Measurements from ENCODE around the gene SSBP2.

SSBP2 gene

GRCh38 chr5:81753429-81753828 is 2.5 kb upstream of the SSBP2 start:
- no peak overlapping the region for H3K4me3 ChIP-seq (ENCODE audit: low read depth, low read length)
- no peak for TF ChIP-seq CTCF (IDR thresholded peaks at IDR 0.05; ENCODE audit: low read depth, low read length)

DNA sequence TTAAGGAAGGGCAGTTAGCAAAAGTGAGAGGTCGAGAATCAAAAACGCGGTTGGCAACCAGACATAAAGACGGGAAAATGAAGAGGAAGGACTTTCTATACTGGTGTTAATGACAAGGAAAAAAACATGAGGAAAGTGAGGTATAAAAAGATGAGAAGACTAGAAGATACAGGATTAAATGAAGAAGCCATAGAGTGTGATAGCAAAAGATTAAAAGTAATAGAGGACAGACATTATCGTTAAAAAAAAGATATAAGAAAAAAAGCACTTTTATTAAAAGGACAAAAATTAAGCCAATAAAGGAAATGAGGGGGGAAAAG is 1.7 kb upstream of the SSBP2 start:
- no peak overlapping the region for H3K4me3 ChIP-seq (ENCODE audit: low read depth, low read length)
- no peak for TF ChIP-seq CTCF (IDR thresholded peaks at IDR 0.05; ENCODE audit: low read depth, low read length)

DNA sequence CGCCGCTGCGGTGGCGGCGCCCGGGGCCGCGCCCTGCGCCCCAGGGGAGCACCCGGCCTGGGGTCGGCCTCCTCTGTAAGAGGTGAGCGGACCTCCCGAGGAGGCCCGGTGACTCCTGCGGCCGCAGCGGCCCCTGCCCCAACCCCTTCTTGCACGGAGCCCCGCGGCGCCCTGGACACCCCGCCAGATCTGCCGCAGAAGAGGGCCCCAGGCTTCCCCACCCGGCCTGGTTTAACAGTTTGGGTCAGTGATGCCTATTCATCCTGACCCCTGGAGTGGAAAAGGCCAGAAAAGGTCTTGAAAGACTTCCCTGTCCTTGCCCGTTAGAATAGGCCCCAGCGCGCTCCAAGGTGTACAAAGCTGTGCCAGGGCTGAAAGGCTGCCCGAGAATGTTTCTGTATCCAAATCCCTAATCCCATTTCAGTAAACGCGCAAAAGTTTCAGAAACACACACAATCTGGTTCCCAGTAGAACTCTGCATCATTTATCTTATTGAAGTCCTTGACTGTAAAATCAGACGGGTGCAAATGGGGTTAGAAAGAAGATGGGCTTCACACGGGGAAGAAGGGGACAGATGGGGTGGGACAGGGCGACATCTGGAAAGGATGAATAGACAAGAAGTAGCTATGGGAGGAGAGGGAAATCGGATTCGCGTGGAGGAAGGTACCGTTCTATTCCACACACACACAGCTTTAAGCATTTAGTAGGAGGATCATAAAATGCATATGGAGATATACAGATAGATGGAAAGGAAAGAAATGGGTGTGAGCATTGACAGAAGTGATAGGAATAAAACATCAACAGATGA is 1.1 kb upstream of the SSBP2 start:
- no peak for TF ChIP-seq CTCF (IDR thresholded peaks at IDR 0.05; ENCODE audit: low read depth, low read length)
- peak overlapping the region; percentile 57 for H3K4me3 ChIP-seq (ENCODE audit: low read depth, low read length)

GRCh38 chr5:81750308-81751008 is 439 bp downstream of the SSBP2 start:
- TF ChIP-seq CTCF (IDR thresholded peaks at IDR 0.05; ENCODE audit: low read depth, low read length), result no peak
- peak overlapping the region; percentile 74 for H3K4me3 ChIP-seq (ENCODE audit: low read depth, low read length)

DNA sequence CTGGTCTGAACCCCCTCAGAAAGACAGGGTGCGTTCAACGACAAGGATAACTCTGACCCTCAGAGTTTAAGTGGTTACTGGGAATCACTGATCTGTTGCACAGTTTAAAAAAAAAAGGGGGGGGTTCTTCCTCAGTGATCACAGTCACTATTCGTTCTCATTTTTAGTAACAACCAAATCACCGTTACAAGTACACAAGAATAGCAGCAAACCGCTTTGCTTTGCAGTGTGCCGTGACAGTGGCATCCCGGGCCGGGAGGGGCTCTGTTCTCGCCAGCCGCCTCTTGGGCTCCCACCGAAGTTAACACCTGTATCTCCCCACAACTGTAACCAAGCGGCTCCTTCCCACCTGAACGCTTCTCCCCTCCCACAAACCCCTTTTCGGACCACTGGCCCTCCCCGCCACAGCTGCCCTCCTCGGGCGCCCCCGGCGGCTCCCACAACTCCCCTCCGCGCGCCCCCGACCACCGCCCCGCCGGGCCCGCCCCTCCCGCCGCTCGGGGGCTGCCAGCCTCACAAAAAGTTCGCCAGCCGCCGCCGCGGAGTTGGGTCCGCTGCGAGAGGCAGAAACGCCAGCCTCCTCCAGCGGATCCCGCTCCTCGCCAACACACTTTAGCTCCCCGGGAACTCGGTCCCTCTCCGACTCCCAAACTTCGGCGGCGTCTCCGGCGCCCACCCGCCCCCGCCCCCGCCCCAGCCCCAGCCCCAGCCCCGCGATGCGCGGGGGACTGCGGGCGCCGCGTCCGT is 1.2 kb downstream of the SSBP2 start:
- H3K4me3 ChIP-seq (ENCODE audit: low read depth, low read length), result peak overlapping the region; percentile 74

DNA sequence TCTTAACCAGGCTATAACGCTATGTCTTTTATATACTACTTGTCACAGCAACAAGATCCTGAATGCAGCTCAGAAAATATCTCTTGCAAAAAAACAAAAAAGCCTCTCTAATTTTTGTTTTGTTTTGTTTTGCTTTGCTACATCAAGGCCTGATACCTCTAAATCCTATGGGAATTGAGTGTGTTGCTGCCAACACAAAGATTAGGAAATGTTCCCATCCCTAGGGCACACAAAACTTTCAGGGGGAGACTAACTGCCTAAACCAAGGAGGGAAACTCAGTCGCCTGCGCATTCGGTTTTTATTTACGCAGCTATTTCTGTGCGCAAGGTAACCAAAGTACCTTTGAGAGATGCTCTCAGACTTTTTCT is 1.7 kb downstream of the SSBP2 start:
- TF ChIP-seq CTCF (IDR thresholded peaks at IDR 0.05; ENCODE audit: low read depth, low read length), result no peak
- peak overlapping the region; percentile 74 for H3K4me3 ChIP-seq (ENCODE audit: low read depth, low read length)

More for the DNA sequence above, 1.2 kb downstream of the SSBP2 start:
- TF ChIP-seq CTCF (IDR thresholded peaks at IDR 0.05; ENCODE audit: low read depth, low read length), result no peak

DNA sequence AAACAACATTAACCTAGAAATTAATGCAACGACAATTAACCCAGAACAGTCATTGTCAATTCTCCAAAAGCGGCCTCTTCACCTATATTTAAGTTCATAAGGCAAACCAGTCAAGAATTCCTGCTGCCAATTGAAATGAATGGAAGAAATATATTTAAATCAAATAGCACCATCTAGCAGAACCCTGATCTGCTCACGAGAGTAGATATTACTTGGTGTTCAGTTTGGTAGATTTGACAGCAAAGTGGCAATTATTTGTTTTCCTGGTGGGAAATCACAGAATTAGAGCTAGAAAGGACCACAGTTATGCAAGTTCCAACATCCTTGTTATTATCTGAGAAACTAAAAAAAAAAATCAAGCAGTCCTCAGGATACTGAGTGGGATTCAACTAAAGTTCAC is 2.3 kb downstream of the SSBP2 start:
- no peak for TF ChIP-seq CTCF (IDR thresholded peaks at IDR 0.05; ENCODE audit: low read depth, low read length)
- no peak overlapping the region for H3K4me3 ChIP-seq (ENCODE audit: low read depth, low read length)

Data from WI38 (cell line).